ENCODE measurements around the gene NUP58.
A peak's percentile ranks its signal among the peaks of the same experiment; 100 is the strongest.

NUP58 gene

GRCh38 chr13:25371875-25372283, 70.5 kb downstream of the NUP58 start, which contains the start of gene ATP8A2:
ATP8A2 (plus strand) TSS chr13:25371974; CDS start chr13:25372213, 239 bp downstream.
- TF ChIP-seq ESRRG (CRISPR knock-in tag; IDR thresholded peaks at IDR 0.05) (no peak), ZNF565 (CRISPR knock-in tag; conservative IDR thresholded peaks at IDR 0.05; ENCODE audit: low read depth) (no peak), ZNF70 (CRISPR knock-in tag; IDR thresholded peaks at IDR 0.05) (no peak), ISL1 (CRISPR knock-in tag; IDR thresholded peaks at IDR 0.05) (no peak), CSDC2 (CRISPR knock-in tag; IDR thresholded peaks at IDR 0.05) (no peak), POU6F1 (CRISPR knock-in tag; IDR thresholded peaks at IDR 0.05; ENCODE audit: borderline replicate concordance, low read depth) (no peak), ZFP30 (CRISPR knock-in tag; IDR thresholded peaks at IDR 0.05) (no peak), CREB5 (CRISPR knock-in tag; IDR thresholded peaks at IDR 0.05; ENCODE audit: low read depth) (no peak), PATZ1 (CRISPR knock-in tag; IDR thresholded peaks at IDR 0.05; ENCODE audit: borderline replicate concordance) (no peak)
- peak; percentile 40 for ATAC-seq

GRCh38 chr13:25372284-25373081, 71.1 kb downstream of the NUP58 start:
- TF ChIP-seq, protein P1, sequence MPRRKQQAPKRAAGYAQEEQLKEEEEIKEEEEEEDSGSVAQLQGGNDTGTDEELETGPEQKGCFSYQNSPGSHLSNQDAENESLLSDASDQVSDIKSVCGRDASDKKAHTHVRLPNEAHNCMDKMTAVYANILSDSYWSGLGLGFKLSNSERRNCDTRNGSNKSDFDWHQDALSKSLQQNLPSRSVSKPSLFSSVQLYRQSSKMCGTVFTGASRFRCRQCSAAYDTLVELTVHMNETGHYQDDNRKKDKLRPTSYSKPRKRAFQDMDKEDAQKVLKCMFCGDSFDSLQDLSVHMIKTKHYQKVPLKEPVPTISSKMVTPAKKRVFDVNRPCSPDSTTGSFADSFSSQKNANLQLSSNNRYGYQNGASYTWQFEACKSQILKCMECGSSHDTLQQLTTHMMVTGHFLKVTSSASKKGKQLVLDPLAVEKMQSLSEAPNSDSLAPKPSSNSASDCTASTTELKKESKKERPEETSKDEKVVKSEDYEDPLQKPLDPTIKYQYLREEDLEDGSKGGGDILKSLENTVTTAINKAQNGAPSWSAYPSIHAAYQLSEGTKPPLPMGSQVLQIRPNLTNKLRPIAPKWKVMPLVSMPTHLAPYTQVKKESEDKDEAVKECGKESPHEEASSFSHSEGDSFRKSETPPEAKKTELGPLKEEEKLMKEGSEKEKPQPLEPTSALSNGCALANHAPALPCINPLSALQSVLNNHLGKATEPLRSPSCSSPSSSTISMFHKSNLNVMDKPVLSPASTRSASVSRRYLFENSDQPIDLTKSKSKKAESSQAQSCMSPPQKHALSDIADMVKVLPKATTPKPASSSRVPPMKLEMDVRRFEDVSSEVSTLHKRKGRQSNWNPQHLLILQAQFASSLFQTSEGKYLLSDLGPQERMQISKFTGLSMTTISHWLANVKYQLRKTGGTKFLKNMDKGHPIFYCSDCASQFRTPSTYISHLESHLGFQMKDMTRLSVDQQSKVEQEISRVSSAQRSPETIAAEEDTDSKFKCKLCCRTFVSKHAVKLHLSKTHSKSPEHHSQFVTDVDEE (CRISPR knock-in tag; IDR thresholded peaks at IDR 0.05): no peak
- TF ChIP-seq ESRRG (CRISPR knock-in tag; IDR thresholded peaks at IDR 0.05) (no peak), RARB (CRISPR knock-in tag; IDR thresholded peaks at IDR 0.05) (no peak), OSR1 (CRISPR knock-in tag; IDR thresholded peaks at IDR 0.05) (no peak), PATZ1 (CRISPR knock-in tag; IDR thresholded peaks at IDR 0.05; ENCODE audit: borderline replicate concordance) (no peak), CSDC2 (CRISPR knock-in tag; IDR thresholded peaks at IDR 0.05) (no peak), ZFP30 (CRISPR knock-in tag; IDR thresholded peaks at IDR 0.05) (no peak), TOX (CRISPR knock-in tag; IDR thresholded peaks at IDR 0.05; ENCODE audit: borderline replicate concordance) (no peak), ARNTL (CRISPR knock-in tag; IDR thresholded peaks at IDR 0.05; ENCODE audit: borderline replicate concordance, low read depth) (no peak), POU6F1 (CRISPR knock-in tag; IDR thresholded peaks at IDR 0.05; ENCODE audit: borderline replicate concordance, low read depth) (no peak), ISL1 (CRISPR knock-in tag; IDR thresholded peaks at IDR 0.05) (no peak), ZNF70 (CRISPR knock-in tag; IDR thresholded peaks at IDR 0.05) (no peak), ZNF565 (CRISPR knock-in tag; conservative IDR thresholded peaks at IDR 0.05; ENCODE audit: low read depth) (no peak), SNAI2 (CRISPR knock-in tag; IDR thresholded peaks at IDR 0.05) (no peak), ZFP3 (CRISPR knock-in tag; IDR thresholded peaks at IDR 0.05) (no peak), GLIS3 (CRISPR knock-in tag; IDR thresholded peaks at IDR 0.05) (no peak), PPARA (CRISPR knock-in tag; IDR thresholded peaks at IDR 0.05; ENCODE audit: borderline replicate concordance) (no peak)
- TF ChIP-seq, protein P2, sequence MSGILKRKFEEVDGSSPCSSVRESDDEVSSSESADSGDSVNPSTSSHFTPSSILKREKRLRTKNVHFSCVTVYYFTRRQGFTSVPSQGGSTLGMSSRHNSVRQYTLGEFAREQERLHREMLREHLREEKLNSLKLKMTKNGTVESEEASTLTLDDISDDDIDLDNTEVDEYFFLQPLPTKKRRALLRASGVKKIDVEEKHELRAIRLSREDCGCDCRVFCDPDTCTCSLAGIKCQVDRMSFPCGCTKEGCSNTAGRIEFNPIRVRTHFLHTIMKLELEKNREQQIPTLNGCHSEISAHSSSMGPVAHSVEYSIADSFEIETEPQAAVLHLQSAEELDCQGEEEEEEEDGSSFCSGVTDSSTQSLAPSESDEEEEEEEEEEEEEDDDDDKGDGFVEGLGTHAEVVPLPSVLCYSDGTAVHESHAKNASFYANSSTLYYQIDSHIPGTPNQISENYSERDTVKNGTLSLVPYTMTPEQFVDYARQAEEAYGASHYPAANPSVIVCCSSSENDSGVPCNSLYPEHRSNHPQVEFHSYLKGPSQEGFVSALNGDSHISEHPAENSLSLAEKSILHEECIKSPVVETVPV (CRISPR knock-in tag; IDR thresholded peaks at IDR 0.05): no peak
- ATAC-seq: peak; percentile 30

Measured in SK-N-SH treated with all-trans-retinoic acid at 6 μM for 48 hours (cell line).